Fibroblast of skin of back (primary cell): Measurements from ENCODE around the gene ZNF189.

Experiments used
- DNase-seq: peaks from one replicate; pipeline ENCODE4 v3.0.0-alpha.2; 2013

Gene ZNF189

DNA sequence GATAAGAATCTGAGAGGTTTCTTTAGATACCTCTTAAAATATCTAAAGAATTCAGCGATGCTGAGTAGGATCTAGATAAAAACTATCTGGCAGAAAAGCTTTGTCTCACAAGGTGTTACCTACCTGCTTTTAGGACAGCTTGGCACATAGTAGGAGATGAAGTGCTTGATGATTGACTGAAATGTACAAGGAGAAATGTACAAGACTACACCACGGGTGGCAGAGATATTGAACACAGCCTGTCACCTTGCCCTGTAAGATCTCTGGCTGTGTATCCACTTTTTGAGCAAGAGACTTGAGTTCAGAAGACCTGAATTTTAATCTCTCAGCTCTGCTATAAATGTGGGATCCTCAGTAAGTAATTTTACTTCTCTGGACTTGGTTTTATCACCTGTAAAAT is 21.2 kb downstream of the ZNF189 start:
- DNase-seq = no peak

- DNase-seq = no peak
Measured at GRCh38 chr9:101421653-101422065, 23.0 kb downstream of the ZNF189 start.

DNA sequence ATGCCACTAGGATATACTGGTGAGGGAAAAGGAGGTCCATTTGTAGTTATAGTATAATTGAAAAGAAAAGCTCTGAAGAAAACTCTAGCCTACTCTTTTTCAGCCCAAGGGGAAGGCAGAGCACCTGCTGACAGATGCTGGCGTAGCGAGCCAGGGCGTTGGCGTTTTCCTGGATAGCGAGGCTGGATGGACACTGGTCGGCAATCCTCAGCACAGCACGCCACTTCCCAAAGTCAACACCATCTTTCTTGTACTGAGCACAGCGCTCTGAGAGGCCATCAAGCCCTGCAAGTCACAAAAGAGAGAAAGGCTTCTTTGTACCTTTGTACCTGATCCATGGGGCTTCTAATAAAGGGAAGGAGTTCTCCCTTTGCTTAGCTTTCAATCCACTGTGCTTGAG is 28.7 kb downstream of the ZNF189 start:
- no peak for DNase-seq

DNA sequence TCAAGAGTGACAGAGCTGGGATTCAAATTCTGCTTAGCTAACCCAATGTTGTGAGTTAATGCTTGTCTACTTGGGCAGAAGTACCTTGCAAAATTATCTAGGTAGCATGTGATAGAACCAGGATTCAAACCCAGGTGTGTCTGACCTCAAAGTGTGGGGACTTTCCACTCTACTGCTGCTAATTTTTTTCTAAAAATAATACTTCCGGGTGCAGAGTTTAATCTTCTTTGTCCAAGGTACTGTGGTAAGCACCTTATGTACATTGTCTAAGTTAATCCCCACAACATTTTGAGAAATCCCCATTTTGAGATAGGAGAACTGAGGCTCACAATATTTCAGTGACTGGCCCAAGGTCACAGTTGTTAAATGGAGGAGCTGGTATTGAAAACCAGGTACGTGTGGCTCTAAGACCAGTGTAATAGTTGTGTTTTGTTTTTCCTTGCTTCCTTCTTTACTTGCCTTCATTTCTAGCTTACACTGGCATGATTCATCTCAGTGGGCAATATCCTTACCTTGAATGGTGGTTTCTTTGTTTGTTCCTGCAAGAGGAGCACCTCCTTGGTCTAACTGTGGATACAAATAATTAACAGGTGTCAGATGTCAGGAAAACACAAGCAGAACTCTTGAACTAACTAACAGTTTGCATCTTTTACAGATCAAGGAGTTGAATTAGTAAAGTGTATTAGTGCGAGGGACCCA is 29.5 kb downstream of the ZNF189 start:
- no peak for DNase-seq

- DNase-seq = no peak
Measured at GRCh38 chr9:101428909-101429308, 30.3 kb downstream of the ZNF189 start.

DNA sequence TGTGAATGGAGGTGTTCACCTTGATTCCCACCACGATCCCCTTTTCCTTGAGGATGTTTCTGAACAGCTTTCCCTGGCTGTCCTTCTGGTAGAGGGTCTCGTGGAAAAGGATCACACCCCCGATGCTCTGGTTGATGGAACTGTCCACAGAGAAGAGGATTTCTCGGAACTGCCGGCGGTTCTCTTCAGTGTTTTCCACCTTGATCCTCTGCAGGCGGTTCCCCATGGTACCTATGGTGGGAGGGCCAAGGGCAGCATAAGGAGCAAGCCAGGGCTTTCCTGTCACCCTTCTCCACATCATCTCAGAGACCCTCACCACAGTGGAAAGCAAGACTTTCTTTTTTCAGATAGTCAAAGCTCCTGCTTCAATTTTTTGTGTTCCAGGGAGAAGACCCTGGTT is 31.1 kb downstream of the ZNF189 start:
- no peak for DNase-seq

- no peak for DNase-seq
Measured at GRCh38 chr9:101432171-101432570, 33.5 kb downstream of the ZNF189 start.

GRCh38 chr9:101432740-101433139 is 34.1 kb downstream of the ZNF189 start:
- DNase-seq = no peak

DNA sequence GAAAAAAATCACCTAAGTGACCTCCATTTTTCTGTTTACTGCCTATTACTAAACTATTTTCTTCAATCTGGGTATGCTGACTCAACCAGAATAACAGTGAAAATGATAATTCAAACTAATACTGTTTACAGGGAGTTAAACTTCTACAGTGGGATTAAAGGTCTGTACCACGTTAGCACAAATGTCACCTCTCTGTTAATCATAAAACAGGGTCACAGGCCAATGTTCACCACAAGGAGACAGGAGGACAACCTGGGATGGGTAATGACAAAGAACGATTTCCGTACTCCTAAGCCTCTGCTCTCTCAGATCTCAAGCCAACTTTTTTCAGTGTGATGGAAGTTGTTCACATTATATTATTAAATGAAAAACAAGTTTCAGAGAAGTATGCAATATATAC is 34.6 kb downstream of the ZNF189 start:
- DNase-seq = no peak

GRCh38 chr9:101434998-101435397 is 36.3 kb downstream of the ZNF189 start:
- DNase-seq = no peak

- no peak for DNase-seq
Measured at GRCh38 chr9:101435601-101436079, 37.0 kb downstream of the ZNF189 start, which contains the start of gene ALDOB. Gene ALDOB, minus strand, starts transcription at chr9:101435774. Its CDS starts 4,887 bp downstream, at chr9:101430887.

DNA sequence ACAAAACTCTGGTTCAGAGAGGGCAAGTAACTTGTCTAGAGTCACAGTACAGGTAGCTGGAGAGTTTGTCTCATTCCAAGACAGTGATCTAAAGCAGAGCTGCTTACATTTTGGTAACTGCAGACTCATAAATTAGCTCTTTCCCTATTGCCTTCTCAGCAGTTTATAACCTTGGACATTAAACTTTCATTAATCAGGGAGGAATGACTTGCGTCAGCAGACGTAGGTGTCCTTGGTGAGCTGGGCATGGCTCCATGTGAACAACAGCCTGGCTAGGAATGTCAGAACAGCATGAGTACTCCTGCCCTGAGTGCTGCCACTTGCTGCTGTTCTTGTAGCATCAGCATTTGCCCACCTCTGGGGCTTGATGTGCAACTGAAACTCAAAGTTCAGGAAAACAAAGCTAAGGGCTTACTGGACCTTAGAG is 39.2 kb downstream of the ZNF189 start:
- DNase-seq = no peak

- DNase-seq = no peak
Measured at GRCh38 chr9:101438523-101438922, 39.9 kb downstream of the ZNF189 start.

DNA sequence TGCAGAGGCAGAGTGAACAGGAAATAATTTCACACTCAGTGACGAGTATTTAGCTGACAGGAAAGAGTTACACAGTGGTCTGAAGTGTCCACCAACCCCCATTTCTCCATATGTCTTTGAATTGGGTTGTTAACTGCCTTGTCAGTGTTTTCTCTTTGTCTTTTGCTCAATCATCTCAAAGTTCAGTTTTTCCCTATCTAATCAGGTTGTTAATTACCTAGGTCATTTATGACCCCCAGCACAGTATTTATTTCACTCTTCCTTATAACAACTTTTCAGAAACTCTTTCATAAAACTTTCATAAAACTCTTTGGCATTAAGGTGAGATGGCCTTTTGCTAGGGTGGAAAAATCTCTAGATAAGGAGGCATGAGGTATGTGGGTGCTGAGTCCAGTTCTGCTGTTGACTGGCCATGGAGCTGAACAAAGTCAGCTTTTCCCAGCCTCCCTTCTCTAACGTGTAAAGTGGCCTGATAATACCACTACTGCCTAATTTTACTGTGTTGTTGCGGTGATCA is 42.1 kb downstream of the ZNF189 start:
- DNase-seq = no peak

DNA sequence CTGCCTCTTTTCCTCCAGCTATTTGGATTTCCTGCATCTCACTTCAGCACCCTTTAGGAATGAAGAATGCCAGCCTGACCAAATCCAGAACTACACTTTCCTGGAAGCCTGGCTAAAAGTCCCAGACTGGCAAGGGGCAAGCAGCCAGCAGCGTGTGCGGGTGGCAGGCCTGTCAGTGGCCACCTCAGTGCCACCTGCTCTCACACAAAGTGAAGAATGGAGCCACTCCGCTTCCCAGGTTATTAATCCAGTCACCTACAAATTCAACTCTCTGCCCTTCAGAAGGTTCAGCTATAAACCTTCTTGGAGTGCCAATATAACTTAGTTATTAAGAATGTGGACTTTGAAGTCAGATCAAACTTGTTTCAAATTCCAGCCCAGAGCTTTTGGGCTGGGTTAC is 43.7 kb downstream of the ZNF189 start:
- no peak for DNase-seq

DNA sequence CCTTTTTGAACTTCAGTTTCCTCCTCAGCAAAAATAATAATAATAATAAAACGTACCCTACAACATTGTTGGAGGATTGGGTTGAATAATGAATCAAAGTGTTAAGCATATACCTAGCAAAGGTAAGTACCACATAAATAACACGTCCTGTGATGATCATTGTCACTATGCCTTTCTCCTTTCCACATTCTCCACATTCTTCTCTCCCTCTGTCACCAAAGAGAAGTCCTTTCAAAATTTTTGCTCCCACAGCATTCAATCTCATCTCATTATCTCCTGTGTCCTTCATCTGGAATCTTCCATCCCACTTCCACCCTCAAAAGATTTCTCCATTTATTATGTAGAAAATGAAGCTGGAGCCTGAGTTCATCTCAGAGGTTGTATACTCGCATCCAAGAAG is 44.1 kb downstream of the ZNF189 start:
- no peak for DNase-seq

GRCh38 chr9:101443364-101443771 is 44.7 kb downstream of the ZNF189 start:
- DNase-seq = no peak

DNA sequence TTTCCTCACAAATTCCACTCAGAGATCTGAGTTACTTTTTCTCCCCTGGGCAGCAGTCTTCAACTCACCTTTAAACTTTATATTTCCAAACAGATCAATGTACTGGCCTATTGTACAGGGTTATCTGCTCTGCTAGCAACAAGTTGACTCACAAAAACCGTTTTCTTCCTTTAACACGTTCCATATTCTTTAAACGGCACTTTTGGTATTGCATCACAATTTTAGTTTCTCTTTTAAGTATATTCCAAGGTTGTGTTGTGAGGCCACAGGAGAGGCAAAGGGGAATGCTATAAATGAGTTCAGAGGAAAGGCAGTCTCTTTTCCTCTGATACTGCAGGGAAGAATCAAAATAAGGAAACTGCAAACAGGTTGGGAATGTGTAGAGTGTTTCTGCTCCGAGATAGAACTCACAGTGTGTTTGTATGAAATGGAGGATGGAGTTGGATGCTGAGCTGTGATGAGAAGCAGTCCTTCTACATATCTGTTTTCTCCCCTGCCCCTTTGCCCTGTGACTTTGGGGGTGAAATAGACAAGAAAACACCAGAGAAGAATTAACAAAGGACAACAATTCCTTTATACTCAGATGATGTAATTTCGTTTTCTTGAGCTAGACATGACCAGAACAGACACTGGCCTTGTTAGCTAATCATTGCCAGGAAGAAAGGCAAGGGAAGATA is 46.8 kb downstream of the ZNF189 start:
- DNase-seq = peak; percentile 27

- no peak for DNase-seq
Measured at GRCh38 chr9:101446732-101447131, 48.1 kb downstream of the ZNF189 start.

DNA sequence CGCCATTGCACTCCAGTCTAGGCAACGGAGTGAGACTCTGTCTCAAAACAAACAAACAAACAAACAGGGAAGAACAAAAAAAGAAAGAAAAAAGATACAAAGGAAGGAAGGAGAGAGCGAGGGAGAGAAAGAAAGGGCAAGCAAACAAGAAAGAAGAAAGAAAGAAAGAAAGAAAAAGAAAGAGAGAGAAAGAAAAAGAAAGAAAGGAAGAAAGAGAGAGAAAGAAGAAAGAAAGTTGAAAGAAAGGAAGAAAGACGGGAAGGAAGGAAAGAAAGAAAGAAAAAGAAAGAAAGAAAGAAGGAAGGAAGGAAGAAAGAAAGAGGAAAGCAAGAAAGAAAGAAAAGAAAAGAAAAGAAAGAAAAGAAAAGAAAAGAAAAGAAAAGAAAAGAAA is 50.0 kb downstream of the ZNF189 start:
- no peak for DNase-seq

DNA sequence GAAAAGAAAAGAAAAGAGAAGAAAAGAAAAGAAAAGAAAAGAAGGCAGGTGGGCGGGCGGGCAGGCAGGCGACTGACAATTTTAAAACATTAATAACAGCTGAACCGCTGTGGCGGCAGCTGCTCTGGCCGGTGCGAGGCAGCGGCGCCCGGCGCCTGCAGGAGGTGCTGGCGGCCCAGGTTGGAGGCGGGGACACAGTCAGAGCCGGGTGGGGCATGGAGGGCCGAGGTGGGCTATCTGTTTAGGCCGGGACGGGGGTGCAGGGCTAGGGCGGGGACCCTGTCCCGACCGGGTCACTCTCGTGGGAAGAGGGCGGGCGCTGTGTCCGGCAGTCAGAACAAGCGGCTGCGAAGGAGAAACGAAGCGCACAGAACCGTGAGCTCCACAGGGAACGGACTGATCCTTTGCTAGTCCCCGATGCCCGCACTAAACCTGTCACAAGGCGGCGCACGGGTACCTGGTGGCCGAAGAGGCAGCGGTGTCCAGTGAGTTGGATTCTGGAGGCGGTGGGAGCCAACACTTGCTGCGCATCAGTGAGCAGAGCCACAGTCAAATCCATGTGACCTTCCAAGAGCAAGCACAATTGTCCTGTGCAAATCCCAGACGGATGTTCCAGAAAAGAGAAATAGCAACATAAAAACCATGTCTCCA is 50.5 kb downstream of the ZNF189 start:
- peak; percentile 58 for DNase-seq

DNA sequence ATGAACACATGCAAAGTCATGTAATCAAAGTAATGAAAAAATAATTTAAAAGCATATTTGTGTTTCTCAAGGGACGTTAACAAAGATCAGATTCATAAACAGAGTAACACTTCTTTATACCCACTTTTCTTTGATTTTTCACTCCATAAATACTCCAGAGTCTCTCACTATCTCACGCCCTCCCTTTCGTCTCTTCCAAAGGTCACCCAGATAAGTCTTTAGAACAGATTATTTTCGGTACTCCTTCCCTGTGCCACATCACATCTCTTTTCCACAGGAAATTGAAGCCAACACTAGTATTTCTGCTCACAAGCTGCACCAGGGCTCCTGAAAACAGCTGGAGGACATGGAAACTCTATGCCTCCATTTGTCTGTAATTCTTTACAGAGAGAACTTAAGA is 52.3 kb downstream of the ZNF189 start:
- no peak for DNase-seq

- no peak for DNase-seq
Measured at GRCh38 chr9:101451498-101451897, 52.8 kb downstream of the ZNF189 start.
